NCI-H146 treated with DMSO at 0.1 percent for 48 hours (cell line): Measurements from ENCODE around the gene CTNNA3.
"Not testable (repeated sequence)": the region's sequence is repeated elsewhere in the genome, so short reads cannot be mapped to it uniquely, and the experiment has no call there.

Experiments used
- DNase-seq: peaks from one replicate; lab custom pipeline; 2025; ENCODE audit not compliant: unreplicated experiment; lab: John Stamatoyannopoulos, UW

The CTNNA3 gene

DNA sequence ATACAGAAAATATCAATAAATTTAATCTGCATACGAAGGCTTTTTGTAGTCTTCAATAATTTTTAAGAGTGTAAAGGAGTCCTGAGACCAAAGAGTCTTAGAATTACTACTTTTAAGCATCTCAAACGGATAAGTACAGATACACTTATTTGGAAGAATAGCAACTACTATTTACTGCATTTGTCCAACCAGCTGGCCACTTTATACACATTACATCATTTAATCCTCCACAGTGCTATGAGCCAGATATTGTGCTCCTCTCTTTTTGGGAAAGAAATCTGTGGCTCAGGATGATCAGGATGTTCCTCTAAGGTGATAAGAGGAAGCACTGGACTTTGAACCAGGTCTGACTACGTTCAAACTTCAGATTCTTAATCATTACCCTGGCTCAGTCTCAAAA is 1358.8 kb downstream of the CTNNA3 start:
- no peak for DNase-seq

DNA sequence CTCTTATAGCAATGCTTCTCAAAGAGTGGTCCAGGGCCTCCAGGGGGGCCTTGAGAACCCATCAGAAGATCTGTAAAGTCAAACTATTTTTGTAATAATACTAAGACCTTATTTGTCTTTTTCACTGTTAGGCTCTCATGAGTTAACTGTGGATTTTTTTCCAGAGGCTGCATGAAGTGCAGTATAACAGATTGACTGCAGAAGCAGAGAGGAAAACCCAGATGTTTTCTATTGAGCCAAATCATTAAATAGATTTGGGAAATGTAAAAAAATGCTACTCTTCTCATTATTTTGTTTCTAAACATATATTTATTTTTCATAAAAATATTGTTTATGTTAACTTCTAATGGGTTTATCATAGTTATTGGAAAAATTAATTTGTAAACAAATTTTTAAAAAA is 1359.2 kb downstream of the CTNNA3 start:
- DNase-seq = no peak

DNA sequence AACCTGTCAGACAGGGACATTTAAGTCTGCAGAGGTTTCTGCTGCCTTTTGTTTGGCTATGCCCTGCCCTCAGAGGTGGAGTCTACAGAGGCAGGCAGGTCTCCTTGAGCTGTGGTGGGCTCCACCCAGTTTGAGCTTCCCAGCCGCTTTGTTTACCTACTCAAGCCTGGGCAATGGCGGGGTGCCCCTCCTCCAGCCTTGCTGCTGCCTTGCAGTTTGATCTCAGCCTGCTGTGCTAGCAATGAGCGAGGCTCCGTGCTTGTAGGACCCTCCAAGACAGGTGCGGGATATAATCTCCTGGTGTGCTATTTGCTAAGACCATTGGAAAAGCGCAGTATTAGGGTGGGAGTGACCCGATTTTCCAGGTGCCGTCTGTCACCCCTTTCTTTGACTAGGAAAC is 1360.2 kb downstream of the CTNNA3 start:
- not testable (repeated sequence) for DNase-seq

DNA sequence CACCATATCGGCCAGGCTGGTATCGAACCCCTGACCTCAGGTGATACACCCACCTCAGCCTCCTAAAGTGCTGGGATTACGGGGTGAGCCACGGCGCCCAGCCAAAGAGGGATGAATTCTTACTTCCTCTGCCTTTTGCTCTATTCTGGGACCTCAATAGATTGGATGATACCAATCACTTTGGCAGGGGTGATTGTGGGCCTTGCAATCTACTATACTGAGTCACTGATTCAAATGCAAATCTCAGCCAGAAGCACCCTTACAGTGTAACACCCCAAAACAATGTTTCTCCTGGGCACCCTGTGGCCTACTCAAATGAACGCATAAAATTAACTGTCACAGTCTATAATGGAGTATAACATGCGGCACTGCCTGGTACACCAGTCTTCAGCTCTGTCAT is 1366.8 kb downstream of the CTNNA3 start:
- no peak for DNase-seq

DNA sequence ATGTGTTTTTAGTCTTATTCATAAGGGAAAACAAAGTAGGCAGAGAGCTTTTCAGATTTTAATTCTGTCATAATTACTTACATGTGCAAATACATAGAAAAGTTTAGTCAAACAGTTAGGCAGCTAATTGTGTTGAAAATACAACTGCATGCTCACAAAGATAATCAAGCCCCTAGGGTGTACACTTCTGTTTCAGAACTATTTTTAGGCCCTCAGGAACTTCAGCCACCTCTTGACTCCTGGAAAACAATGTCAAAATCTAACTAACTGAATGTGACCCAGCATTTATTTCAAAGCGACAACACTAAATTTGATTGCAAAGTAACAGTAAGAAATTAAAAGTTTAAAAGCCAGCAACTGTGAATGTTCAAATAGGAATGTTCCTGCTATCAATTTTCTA is 1369.1 kb downstream of the CTNNA3 start:
- DNase-seq = no peak

DNA sequence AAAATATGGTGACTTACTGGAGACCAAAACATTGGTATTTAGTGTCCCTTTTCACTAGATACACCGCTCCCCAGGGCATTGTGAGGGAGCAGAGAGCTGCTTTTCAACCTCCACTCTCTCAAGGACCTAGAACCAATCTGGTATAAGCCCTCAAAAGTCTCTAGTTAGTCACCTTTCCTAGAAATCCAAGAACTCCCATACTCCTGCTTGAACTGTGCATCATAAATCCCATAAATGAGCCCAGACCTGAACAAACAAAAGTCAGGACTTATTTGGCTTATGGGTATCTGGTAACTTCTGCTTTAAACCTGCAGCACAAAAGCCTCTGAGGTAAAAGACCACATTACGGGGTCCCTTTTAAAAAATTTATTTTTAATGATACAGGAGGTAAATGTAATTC is 1373.2 kb downstream of the CTNNA3 start:
- no peak for DNase-seq

DNA sequence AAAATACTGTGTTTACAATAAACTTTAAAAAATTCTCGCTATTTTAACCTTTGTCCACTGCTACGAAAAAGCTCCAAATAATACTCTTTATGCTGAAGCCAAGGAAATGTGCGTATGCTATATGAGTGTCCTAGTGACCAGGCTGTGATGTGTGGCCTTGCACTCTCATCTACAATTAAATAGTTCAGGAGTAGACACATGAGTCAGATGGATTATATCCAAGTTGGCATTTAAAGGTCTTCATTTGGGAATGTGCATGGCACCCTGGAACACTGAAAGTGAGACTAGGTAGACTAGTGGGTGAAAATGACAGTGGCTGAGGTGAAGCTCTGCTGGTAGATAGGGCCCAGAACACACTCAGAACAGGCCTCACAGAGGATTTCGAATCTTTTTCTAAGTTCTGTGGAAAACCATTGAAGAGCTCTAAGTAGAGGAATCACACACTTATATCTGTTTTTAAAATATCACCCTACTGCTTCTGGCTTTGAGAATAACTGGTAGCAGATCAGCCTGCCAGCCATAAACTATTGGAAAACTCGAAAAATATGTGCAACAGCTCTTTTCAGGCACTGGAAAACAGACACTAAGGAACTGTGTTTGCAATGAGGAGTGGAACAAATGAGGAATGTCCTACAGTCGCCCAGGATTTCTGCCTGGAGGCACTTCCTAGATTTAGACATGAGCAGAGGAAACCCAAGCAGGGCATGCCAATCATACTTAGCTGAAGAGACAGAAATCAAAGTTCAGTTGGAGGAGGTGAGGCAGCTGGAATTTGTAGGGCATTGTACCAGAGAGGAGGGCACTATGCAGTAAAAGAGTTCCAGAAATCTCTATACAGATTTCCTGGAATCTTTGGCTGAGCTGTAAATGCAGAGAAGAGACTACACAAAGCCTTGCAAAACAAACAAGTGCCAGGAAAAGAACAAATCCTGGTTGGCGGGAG is 1374.0 kb downstream of the CTNNA3 start:
- no peak for DNase-seq

DNA sequence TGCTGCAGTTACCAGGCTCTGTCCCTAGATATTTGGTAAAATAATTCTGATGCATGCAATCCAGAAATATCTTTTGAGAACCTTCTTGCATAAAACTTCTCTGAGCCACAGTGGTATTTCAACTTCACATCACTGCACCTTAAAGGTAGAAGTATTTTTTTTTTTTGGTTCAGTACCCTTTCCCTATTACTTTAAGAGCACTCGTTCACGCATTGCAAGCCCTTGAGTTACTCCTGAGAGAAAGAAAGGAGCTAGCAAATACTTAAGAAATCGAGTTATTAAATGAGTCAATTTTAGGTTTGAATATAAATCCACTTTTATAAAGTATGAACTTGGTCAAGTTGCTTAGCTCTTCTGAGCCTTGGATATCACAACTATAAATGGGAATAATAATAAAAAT is 1377.2 kb downstream of the CTNNA3 start:
- DNase-seq = no peak

DNA sequence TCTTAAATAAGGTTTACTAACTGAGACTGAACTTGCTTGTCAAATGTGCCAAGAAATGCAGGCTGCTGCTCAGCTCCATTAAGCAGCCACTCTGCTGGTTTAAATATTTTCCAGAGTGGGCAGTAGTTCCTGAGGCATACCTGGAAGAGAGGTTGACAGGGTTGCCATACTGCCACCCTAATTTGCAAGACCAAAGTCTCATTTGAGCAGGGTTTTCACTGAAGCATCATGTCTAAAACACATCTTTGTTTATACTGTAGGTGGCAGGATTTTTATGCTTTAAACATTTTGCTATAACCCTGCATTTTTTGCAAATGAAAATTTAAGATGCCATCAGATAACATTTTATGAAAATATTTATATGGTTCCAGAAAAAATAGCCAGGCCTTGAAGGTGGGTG is 1388.2 kb downstream of the CTNNA3 start:
- DNase-seq = no peak

DNA sequence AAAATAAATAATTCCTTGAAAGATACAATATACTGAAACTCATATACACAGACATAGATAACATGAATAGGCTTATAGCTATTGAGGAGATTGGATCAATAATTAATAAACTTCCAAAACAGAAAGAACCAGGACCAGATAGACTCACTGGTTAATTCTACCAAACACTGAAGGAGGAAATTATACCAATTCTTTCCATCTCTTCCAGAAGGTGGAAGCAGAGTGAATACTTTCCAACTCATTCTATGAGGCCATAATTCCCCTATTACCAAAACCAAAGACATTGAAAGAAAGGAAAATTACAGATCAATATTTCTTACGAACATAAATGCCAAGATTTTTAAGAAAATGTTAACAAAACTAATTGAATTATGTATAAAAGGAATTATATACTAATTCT is 1394.9 kb downstream of the CTNNA3 start:
- no peak for DNase-seq

DNA sequence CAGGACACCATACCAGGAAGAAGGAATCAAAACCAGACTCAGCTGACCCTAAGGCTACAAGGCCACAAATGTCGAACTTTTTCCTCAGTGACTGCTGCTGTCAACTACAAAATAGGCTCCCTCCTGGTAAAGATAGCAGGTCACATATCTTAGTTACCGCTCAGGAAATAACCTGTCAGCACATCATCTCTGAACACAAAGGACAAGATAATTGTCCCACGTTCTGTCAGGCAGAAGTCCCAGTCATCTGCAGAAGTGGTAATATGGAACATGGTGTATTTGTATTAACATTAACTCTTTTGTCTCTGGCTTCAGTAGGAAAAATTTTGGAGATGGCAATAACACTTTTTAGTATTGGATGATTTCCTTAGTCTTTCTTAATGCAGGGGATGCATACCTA is 1400.4 kb downstream of the CTNNA3 start:
- no peak for DNase-seq

DNA sequence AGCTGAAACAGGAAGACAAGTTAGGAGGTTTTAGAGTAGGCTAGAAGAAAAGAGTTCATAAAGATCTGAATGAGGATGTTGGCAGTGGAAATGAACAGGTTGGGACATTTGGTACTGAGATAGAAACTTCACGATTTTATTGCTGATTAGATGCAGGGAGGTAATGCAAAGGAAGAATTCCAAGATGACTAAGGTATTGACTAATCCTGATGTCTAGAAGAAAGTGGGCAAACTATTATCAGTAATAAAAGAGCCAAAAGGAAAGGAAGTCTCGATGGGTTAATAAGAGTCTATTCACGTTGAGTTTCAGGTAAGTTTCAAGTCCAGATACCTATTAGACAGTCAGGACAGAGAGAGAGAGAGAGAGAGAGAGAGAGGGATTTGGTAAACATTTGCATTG is 1401.5 kb downstream of the CTNNA3 start:
- DNase-seq = no peak

DNA sequence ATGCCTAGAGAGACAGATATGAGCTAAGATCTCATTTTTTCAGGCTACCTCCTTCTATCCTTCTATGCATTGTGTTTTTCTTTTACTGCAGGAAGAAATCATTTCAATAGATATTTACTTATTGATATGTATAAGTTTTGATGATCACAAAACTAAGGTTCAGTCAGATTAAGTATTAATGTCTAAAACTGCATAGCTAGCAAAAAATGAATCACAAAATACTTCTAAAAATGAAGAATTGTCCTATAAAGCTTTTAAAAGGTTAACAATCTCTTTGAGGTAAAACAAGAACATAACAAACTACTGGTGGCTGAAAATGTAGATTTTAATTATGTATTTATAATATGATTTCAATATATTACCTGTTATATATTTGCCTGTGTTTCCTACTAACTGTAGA is 1403.1 kb downstream of the CTNNA3 start:
- DNase-seq = no peak

DNA sequence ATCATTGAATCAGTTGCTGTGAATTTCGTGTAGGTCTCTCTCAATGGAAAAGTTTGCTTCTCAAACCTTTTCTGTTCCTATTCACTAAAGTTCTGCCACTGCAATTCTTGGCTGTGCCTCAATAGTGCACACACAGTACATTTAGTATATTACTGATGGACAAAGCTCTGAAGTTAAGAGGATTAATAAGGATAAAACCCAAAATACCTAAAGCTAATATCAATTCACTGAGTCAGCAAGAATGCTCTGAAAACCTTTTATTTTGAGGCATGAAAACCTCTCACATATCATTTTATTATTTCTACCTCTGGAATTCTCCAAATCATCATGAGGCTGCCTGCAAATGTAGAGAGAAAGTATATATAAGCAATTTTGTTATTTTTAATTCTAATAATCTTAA is 1403.5 kb downstream of the CTNNA3 start:
- no peak for DNase-seq

DNA sequence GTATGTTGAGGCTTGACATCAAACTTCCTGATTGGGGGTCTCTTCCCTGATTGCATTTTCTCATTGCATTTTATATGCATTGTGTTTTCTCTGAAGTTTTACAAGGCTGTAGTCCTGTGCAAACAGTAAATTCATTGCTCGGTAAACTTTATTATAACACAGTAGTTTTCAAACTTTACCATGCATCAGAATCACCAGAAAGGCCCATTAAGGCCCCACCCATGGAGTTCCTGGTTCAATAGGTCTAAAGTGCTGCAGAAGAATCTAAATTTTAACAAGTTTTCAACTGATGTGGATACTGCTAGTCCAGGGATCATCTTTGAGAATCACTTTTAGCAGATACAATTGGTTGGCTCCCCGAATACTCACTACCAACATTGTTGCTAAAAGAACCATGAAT is 1404.9 kb downstream of the CTNNA3 start:
- DNase-seq = no peak

DNA sequence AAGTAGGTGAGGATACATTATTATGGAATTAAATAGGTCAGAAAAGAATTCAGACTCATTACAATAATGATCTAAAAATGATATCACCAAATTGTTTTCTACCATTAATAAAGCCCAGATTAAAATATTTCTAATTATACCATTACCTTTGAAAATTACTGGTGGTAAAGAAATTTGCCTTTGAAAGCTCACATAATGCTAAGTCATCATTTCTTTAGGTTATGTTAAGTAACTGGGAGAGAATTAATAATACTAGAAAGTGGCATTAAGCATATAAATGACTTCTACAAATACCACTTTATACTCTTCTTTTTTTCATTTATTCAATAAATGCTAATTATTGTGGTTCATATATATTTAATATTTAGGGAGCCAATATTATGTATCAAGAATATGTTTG is 1411.4 kb downstream of the CTNNA3 start:
- no peak for DNase-seq

DNA sequence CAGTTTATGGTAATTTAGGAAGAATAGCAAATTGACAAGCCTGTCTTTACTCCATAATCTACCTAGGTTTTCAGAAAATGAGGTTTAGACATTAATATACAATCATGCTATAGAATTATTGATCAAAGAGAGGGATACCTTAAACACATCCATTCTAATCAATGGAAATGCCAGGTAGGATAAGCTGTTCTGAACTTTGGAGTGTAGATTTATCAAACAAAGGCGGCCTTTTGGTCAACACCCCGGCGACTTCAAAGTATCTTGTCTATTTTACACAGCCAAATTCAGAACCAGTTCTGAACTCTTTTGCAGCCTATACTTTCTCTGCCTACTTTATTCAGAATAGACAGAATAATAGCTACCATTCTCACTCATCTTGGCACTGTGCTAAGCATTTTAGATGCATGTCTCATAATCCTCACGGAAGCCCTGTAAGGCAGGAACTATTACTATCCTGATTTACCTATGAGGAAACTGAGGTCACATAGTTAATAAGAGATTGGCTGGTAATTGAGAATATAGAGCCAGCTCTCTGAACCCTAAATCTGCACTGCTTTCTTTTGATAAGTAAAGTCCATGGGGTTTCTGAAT is 1412.0 kb downstream of the CTNNA3 start:
- no peak for DNase-seq

DNA sequence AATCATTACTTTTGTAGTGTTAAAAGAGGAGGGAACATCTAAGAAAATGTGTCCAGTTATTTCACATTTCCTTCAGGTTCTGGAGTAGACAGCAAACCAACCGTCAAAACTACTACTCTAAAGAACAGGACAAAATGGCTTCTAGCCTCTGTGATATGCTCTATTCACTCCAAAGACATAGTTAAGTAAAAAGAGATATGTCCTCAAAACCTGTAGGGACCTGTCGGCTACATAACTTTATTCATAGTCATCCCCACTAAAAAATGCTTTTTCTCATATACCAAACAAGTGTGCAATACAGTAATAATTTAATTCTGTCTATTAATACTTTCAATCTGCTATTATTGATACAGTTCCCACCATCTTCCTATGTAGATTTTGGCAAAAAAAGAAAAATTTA is 1412.9 kb downstream of the CTNNA3 start:
- no peak for DNase-seq

DNA sequence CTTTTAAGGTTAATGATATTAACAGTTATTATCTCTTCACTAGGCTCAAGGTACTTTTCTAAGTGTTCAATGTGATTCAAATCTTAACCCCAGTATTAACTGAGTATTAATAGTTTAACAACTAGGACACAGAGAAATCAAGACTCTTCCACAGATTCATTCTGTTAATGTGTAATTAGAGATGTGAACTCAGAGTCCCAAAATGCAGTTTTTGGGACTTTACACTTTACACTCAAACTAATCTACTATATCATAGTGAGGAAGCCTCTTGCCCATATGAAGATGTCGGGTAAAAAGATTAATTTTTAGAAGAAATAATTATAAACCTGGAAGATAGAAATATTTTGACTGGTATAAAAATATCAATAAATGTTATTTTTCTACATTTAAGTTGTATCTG is 1414.7 kb downstream of the CTNNA3 start:
- no peak for DNase-seq

DNA sequence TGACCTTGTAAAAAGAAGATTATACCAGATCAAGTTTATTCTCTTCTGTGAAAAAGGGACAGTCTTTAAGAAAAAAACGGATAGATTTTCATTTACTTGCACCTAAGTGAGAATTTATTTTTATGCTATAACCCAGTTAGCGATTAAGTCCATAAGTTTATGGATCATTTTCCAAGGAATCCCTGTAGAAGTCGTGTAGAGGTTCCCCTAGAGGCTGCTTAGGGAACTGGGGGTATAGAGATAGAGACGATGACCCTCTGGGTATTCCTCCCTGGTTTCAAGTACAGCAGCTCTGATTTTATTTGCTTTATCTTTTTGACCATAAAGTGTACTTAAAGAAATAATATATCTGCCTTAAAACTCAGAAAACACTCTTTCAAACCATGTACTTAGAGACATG is 1418.5 kb downstream of the CTNNA3 start:
- DNase-seq = no peak

DNA sequence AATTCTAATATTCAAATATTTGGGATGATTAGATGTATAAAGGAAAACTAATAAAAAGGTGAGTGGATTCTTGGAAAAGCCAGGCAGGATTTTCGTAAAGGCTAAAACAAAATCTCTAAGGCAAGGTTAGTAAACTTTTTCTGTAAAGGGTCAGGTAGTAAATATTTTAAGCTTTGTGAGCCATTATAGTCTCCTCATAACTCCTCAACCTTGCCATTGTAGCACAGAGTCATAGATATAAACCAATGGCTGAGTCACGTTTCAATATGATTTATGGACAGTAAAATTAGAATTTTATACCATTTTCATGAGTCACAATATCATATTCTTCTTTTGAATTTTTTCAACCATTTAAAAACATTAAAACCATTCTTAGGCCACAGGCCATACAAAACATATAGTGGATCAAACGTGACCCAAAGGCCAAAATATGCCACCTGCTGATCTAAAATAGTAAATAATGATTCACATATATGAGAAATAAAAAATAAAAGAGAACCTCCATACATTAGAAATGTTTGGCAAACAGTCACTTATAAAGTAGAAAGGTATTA is 1422.0 kb downstream of the CTNNA3 start:
- no peak for DNase-seq

DNA sequence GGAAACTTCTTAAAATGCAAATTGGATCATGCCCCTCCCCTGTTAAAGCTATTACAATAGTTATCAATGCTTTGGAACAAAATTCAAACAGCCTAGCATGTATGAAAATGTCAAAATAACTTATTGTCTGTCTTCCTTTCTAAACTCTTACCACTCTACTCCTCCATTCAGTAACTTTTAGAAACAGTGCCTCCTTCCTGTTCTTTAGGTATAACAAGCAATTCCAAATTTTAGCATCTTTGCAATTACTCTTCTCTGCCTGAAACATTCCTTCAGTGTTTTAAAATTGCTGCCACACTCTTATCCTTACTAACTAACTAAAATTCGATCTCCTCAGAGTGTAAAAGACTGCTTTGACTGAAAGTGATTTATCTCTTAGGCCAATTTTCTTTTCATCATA is 1430.6 kb downstream of the CTNNA3 start:
- DNase-seq = no peak
